H9 (cell line): Measurements from ENCODE around the gene GRHL3. TPM values are rescaled to one million over a fixed set of nuclear protein-coding genes. Genes with fewer than 3 reads are reported as not detected.

ENCODE experiments used
- DNase-seq: peaks from one replicate; pipeline ENCODE4 v3.0.0-alpha.2; 2017
- H2AFZ ChIP-seq: one replicate; pipeline ENCODE4 v1.6.1; 2013; ENCODE audit warnings: mild to moderate bottlenecking, low read length, control low read depth, moderate library complexity
- H2AK5ac ChIP-seq: 2 replicates; pipeline ENCODE4 v1.6.1; 2013; ENCODE audit warnings: low read length, control low read depth, mixed read lengths; ENCODE audit not compliant: insufficient read length
- H2BK120ac ChIP-seq: one replicate; pipeline ENCODE4 v1.6.1; 2013; ENCODE audit warnings: low read depth, mild to moderate bottlenecking, low read length, control low read depth, inconsistent platforms; ENCODE audit not compliant: poor library complexity, severe bottlenecking
- H2BK12ac ChIP-seq: 2 replicates; pipeline ENCODE4 v1.6.1; 2013; ENCODE audit warnings: low read length, control low read depth, mixed read lengths, low read depth; ENCODE audit not compliant: insufficient read length
- H2BK15ac ChIP-seq: 2 replicates; pipeline ENCODE4 v1.6.1; 2013; ENCODE audit warnings: low read depth, low read length, control low read depth
- H2BK20ac ChIP-seq: one replicate; pipeline ENCODE4 v1.6.1; 2013; ENCODE audit warnings: low read depth, mild to moderate bottlenecking, low read length, control low read depth, inconsistent platforms; ENCODE audit not compliant: poor library complexity, severe bottlenecking
- H2BK5ac ChIP-seq: 2 replicates; pipeline ENCODE4 v1.6.1; 2013; ENCODE audit warnings: low read length, control low read depth, mixed read lengths; ENCODE audit not compliant: insufficient read length
- H3K14ac ChIP-seq: 2 replicates; pipeline ENCODE4 v1.6.1; 2013; ENCODE audit warnings: low read length, control low read depth; ENCODE audit not compliant: insufficient read depth
- H3K18ac ChIP-seq: 2 replicates; pipeline ENCODE4 v1.6.1; 2013; ENCODE audit warnings: low read depth, mild to moderate bottlenecking, mixed read lengths, low read length, control low read depth; ENCODE audit not compliant: insufficient read length
- H3K23ac ChIP-seq: 2 replicates; pipeline ENCODE4 v1.6.1; 2013; ENCODE audit warnings: low read length, control low read depth, mixed read lengths, low read depth; ENCODE audit not compliant: insufficient read length
- H3K23me2 ChIP-seq: 2 replicates; pipeline ENCODE4 v1.6.1; 2013; ENCODE audit warnings: low read depth, mild to moderate bottlenecking, mixed read lengths, low read length, control low read depth; ENCODE audit not compliant: insufficient read length, poor library complexity, severe bottlenecking
- H3K27ac ChIP-seq: 2 replicates; pipeline ENCODE4 v1.5.1; 2013; ENCODE audit warnings: low read length, control low read depth, mixed read lengths, low read depth; ENCODE audit not compliant: insufficient read length
- H3K27me3 ChIP-seq: 2 replicates; pipeline ENCODE4 v1.6.1; 2013; ENCODE audit warnings: low read length, control low read depth, inconsistent platforms; ENCODE audit not compliant: insufficient read depth
- H3K4ac ChIP-seq: 2 replicates; pipeline ENCODE4 v1.6.1; 2013; ENCODE audit warnings: low read depth, mild to moderate bottlenecking, control low read depth, inconsistent platforms, low read length, moderate library complexity
- H3K4me1 ChIP-seq: 2 replicates; pipeline ENCODE4 v1.6.1; 2013; ENCODE audit warnings: low read length, control low read depth, inconsistent platforms; ENCODE audit not compliant: insufficient read depth
- H3K4me2 ChIP-seq: 2 replicates; pipeline ENCODE4 v1.6.1; 2013; ENCODE audit warnings: low read length, control low read depth, mixed read lengths; ENCODE audit not compliant: insufficient read length, insufficient read depth
- H3K56ac ChIP-seq: 2 replicates; pipeline ENCODE4 v1.6.1; 2013; ENCODE audit warnings: low read depth, mild to moderate bottlenecking, mixed read lengths, low read length, control low read depth; ENCODE audit not compliant: insufficient read length
- H3K79me1 ChIP-seq: 2 replicates; pipeline ENCODE4 v1.6.1; 2013; ENCODE audit warnings: low read depth, mild to moderate bottlenecking, moderate library complexity, low read length, control low read depth, inconsistent platforms; ENCODE audit not compliant: insufficient read depth, poor library complexity, severe bottlenecking
- H3K79me2 ChIP-seq: 2 replicates; pipeline ENCODE4 v1.6.1; 2013; ENCODE audit warnings: low read length, control low read depth, inconsistent platforms; ENCODE audit not compliant: insufficient read depth
- H3K9ac ChIP-seq: 2 replicates; pipeline ENCODE4 v1.6.1; 2013; ENCODE audit warnings: low read length, control low read depth, mixed read lengths; ENCODE audit not compliant: insufficient read length; ENCODE audit errors: extremely low read depth
- H3K9me3 ChIP-seq: one replicate; pipeline ENCODE4 v1.6.1; 2013; ENCODE audit warnings: low read depth, low read length, inconsistent platforms; ENCODE audit not compliant: control insufficient read depth
- H3T11ph ChIP-seq: one replicate; pipeline ENCODE4 v1.6.1; 2013; ENCODE audit warnings: mild to moderate bottlenecking, low read length, control low read depth, inconsistent platforms
- H4K20me1 ChIP-seq: one replicate; pipeline ENCODE4 v1.6.1; 2013; ENCODE audit not compliant: control insufficient read depth, insufficient read length, insufficient read depth
- H4K5ac ChIP-seq: 2 replicates; pipeline ENCODE4 v1.6.1; 2013; ENCODE audit warnings: low read depth, mild to moderate bottlenecking, mixed read lengths, low read length, control low read depth; ENCODE audit not compliant: insufficient read length
- H4K8ac ChIP-seq: replicated peaks from 2 replicates; pipeline ENCODE4 v1.6.1; 2013; ENCODE audit warnings: low read length, control low read depth, mixed read lengths, low read depth; ENCODE audit not compliant: insufficient read length
- H4K91ac ChIP-seq: 2 replicates; pipeline ENCODE4 v1.6.1; 2013; ENCODE audit warnings: low read depth, mild to moderate bottlenecking, moderate library complexity, mixed read lengths, low read length, control low read depth; ENCODE audit not compliant: insufficient read length
- H3K27ac Mint-ChIP-seq, 3 experiments: 2 replicates in 2 of 3; 3 replicates in 1 of 3; pipeline ENCODE4 v1.8.0; 2020 to 2021; ENCODE audit warnings: mixed read lengths in 3 of 3, mild to moderate bottlenecking in 1 of 3, moderate library complexity in 1 of 3
- H3K27me3 Mint-ChIP-seq: 2 replicates; pipeline ENCODE4 v1.8.0; 2021; ENCODE audit warnings: low read depth, mild to moderate bottlenecking, moderate library complexity, mixed read lengths
- H3K36me3 Mint-ChIP-seq, 3 experiments: 2 replicates in 2 of 3; 3 replicates in 1 of 3; pipeline ENCODE4 v1.8.0; 2020 to 2021; ENCODE audit warnings: low read depth in 3 of 3, mixed read lengths in 3 of 3; ENCODE audit not compliant: insufficient read depth in 1 of 3
- H3K4me1 Mint-ChIP-seq, 2 experiments: 2 replicates each; pipeline ENCODE4 v1.8.0; 2020; ENCODE audit warnings: mixed read lengths in 2 of 2
- H3K4me3 Mint-ChIP-seq, 2 experiments: 2 replicates in 1 of 2; 3 replicates in 1 of 2; pipeline ENCODE4 v1.8.0; 2020 to 2021; ENCODE audit warnings: mild to moderate bottlenecking in 2 of 2, mixed read lengths in 2 of 2, moderate library complexity in 1 of 2
- H3K9me3 Mint-ChIP-seq, 2 experiments: 2 replicates in 1 of 2; 3 replicates in 1 of 2; pipeline ENCODE4 v1.8.0; 2020; ENCODE audit warnings: mild to moderate bottlenecking in 2 of 2, mixed read lengths in 2 of 2, moderate library complexity in 1 of 2
- CTCF ChIP-seq: fragments of 200-600 bp; sonication (generic); conservative IDR thresholded peaks from 3 replicates; pipeline ENCODE4 v1.8.0; 2021; ENCODE audit warnings: antibody characterized with exemption, mild to moderate bottlenecking
- WGBS: extraction: QIAGEN DNeasy Blood & Tissue Kit; methylation state at CpG from one replicate; pipeline ENCODE4 v1.1.7; 2013; ENCODE audit warnings: missing lambda C conversion rate, low lambda C conversion rate, mixed read lengths; ENCODE audit not compliant: insufficient read length; ENCODE audit errors: extremely low coverage; 5-methylcytosine and 5-hydroxymethylcytosine counted together
- total RNA-seq: library from RNA; stranded (reverse); gene quantifications from 2 replicates; pipeline ENCODE4 v1.2.1, GENCODE V29; 2021

The GRHL3 gene
- total RNA-seq, 1 experiment from 2014 or later = 3.5 TPM

- no peak overlapping the region for H3K27ac Mint-ChIP-seq
- H3K36me3 Mint-ChIP-seq = no peaks in the 10 kb centered on the region
- Histone ChIP-seq H4K20me1 (no peaks in the 10 kb centered on the region), H4K5ac (no peak overlapping the region), H2BK20ac (no peak overlapping the region), H2BK15ac (no peak overlapping the region), H4K8ac (no peak overlapping the region), H2BK12ac (no peak overlapping the region), H3K23me2 (no peaks in the 10 kb centered on the region), H3K79me1 (no peaks in the 10 kb centered on the region), H3K9ac (no peak overlapping the region), H3K18ac (no peak overlapping the region), H2AFZ (no peak overlapping the region), H3K4ac (no peak overlapping the region), H2BK120ac (no peak overlapping the region), H3K56ac (no peak overlapping the region), H3K23ac (no peak overlapping the region), H3K4me1 (peaks cover 17% of the 10 kb centered on the region), H3K14ac (no peak overlapping the region), H3K27ac (no peak overlapping the region), H3K27me3 (no peaks in the 10 kb centered on the region), H3K4me2 (no peak overlapping the region), H3K79me2 (no peaks in the 10 kb centered on the region), H2BK5ac (no peak overlapping the region), H2AK5ac (no peak overlapping the region), H3T11ph (no peak overlapping the region), H4K91ac (no peak overlapping the region), H3K9me3 (no peaks in the 10 kb centered on the region)
- H3K4me3 Mint-ChIP-seq = no peak overlapping the region
- H3K27me3 Mint-ChIP-seq = no peaks in the 10 kb centered on the region
- peaks cover 62 to 66% of the 10 kb centered on the region in 2 experiments for H3K4me1 Mint-ChIP-seq
- no peak for DNase-seq
- no peak for TF ChIP-seq CTCF
- no peaks in the 10 kb centered on the region; a peak in 1 of 5 replicates for H3K9me3 Mint-ChIP-seq
- WGBS = no CpG with 5 or more reads among the region's 4 CpGs
These were observed 9.2 kb upstream of the GRHL3 start for GRCh38 chr1:24309762-24310485.
